DMS53 treated with DMSO at 0.1 percent for 48 hours (cell line): ENCODE measurements around the gene IL16.

Experiments used
- DNase-seq: peaks from one replicate; lab custom pipeline; 2025; ENCODE audit not compliant: unreplicated experiment; lab: John Stamatoyannopoulos, UW

IL16 gene

GRCh38 chr15:81254277-81254915 is 57.7 kb downstream of the IL16 start:
- DNase-seq = no peak

- DNase-seq = no peak
These were observed 58.2 kb downstream of the IL16 start for GRCh38 chr15:81254916-81255290.

DNA sequence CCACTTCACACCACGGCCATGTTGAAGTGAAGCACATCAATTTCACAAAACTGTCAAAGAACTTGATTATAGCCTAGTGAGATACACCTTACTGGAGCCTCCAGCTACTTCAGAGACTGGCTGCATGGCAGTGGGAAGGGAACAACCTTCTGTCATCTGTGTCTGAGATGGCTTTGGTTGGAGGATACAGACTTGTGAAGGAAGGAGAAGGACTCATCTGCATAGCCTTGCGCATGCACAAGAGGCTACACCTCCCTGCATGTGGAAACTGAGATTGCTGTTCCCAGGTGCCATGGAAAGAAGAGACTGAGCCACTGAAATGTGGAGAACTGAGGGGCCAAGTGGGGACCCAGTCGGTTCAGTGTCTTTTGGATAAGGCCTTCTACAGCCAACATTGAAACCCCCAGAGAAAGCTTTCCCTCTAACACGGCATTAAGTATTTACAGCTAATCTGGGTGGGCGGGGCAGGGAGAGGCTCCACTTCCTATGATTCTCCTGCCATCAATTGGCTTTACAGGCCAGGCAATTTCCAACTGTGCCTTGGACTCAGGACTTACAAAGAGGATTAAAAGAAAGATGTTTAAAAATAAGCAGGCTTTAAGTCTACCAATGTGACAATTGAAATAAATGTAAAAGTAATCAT is 58.8 kb downstream of the IL16 start:
- DNase-seq = no peak

DNA sequence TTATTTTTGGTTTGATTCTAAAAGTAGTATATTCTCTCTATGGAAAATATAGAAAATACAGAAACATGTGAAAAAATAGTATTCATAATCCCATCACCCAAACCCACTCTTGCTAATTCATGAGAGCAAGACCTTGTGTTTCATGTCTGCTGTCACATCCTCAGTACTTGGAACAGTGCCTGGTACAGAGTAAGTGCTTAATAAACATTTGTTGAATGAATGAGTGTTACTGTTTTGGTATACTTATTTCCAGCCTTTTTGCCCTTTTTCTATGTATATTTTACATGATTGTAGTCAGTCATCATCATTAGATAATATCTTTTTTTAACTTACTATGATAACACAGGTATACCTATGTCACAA is 59.3 kb downstream of the IL16 start:
- DNase-seq = no peak

GRCh38 chr15:81256916-81257315 is 60.2 kb downstream of the IL16 start:
- DNase-seq = peak; percentile 38

DNA sequence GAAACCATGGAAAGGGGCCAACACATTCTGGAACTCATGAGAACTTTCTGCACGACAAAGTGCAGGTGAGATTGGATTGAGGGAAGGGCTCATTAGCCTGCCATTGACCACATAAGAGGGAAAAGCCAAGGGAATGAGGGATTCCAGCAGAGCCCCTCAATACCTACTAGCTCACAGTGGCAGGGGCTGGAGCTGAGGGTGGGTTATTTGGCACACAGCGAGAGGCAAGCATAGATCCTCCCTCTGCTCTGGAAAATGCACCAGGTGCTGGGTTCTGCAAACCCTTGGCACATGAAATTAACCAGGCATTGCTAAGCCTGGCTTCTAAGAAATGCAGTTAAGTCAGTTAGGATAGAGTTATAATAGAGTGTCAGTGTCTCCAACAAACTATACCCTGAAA is 60.8 kb downstream of the IL16 start:
- no peak for DNase-seq

DNA sequence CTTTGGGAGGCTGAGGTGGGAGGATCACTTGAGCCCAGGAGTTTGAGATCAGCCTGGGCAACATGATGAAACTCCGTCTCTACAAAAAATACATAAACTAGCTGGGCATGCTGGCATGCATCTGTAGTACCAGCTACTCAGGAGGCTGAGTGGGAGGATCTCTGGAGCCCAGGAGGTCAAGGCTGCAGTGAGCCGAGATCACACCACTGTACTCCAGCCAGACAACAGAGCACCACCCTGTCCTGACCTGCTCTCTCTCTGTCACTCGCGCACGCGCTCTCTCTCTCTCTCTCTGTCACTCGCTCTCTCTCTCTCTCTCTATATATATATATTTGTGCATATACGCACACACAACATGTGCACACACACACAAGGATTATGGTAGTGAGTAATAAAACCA is 61.8 kb downstream of the IL16 start:
- no peak for DNase-seq

DNA sequence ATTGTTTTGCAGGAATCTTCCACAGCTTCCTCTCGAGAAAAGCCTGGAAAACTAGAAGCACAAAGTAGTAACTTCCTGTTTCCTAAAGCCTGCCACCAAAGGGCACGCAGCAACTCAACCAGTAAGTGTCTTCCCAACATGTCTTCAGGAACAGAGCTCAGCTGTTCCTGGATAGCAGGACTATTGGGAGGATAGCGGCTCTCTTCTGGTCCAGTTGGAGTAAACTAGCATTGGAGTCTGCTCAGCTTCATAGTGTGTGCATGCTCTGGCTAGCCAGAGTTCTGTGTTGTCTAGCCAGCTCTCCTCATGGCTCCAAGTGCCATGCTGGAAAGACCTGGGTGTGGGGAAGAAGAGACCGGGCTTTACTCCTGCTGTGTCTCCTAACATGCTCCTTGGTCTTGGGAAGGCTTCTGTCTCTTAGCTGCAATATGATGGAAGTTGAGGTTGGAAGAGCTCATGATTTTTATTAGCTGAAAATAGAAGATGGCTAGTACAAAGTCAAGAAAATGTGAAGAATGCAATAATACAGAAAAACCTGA is 63.1 kb downstream of the IL16 start:
- DNase-seq = no peak

DNA sequence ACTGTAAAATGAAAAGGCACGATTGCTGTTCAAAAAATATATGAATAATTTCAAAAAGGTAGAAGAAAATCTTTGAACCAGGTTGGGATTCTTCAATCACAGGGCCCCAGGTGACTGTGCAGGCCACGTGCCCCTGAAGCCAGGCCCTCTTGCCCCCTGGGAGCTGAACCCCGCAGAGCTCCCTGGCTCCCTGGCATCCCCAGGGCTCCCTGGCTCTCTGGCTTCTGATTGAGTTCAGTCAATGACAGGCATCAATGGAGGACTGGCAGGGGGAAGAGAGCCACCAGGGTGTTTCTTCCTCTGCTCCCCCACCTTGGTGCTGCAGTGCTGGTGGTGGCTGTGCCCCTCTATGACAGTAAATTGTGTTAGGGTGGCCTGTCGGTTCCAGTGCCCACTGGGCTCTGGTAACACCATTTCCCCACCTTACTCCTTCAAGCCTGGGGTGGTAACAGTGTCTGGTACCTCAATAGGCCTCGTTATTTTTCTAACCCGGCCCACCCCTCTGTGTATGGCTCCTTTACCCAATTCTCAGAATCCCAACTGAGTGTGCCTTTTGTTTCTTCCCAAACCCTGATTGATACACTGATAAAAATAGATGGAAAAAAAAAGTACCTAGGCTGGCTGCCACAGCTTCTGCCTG is 64.6 kb downstream of the IL16 start:
- no peak for DNase-seq

DNA sequence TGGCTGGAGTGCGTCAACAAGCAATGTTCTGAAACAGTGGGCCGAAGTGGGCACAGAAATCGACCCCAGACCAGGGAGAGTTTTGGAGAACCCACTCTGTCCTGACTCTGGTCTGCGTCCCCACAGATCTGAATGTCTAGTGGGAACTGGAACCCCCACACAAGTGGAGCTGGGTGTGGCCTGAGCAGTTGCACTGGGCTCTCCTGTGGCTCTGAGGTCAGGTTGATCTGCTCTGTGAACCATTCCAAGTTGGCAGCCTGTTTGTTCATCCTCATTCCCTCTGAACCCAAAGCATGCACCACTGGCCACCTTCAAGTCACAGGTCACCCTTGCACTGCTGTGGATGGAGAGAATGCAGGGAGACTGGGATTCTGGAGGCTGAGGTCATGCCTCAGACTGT is 66.8 kb downstream of the IL16 start:
- no peak for DNase-seq

DNA sequence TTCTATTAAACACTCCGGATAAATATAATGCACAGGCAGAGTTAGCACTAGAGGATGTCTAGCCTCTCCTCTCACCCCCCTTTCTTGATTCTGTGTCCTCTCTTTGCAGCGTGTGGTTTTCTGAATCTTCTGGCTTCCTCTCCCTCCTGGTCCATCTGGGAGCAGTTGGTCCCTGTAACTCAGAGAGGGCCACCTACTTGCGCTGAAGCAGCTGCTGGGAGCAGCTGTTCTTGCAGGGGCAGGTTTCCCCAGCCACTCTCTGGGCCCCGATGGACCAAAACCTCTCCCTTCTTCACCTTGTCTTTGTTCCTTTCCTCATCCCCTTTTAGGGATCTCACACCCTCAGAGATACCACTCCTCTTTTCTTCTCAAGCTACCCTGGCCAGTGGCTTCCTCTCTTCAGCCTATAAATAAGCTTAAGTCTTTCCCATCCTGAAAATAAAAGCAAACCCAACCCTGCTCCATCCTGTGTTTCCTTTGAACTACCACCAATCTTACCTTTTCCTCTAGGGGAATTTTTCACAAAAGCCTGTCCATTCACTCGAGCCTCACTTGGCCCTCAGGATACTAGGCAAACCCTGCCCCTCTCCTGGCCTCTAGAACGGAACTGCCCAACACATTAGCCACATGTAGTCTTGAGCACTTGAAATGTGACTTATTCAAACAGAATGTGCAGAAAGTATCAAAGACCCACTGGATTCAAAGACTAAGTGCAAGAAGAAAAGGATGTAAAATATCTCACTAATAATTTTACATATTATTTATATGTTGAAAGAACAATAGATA is 67.6 kb downstream of the IL16 start:
- no peak for DNase-seq

GRCh38 chr15:81265256-81265943 is 68.7 kb downstream of the IL16 start:
- DNase-seq = peak; percentile 24

- DNase-seq = peak; percentile 77
These were observed 69.5 kb downstream of the IL16 start for GRCh38 chr15:81265944-81266775.

- DNase-seq = no peak
These were observed 71.7 kb downstream of the IL16 start for GRCh38 chr15:81268340-81268739.

DNA sequence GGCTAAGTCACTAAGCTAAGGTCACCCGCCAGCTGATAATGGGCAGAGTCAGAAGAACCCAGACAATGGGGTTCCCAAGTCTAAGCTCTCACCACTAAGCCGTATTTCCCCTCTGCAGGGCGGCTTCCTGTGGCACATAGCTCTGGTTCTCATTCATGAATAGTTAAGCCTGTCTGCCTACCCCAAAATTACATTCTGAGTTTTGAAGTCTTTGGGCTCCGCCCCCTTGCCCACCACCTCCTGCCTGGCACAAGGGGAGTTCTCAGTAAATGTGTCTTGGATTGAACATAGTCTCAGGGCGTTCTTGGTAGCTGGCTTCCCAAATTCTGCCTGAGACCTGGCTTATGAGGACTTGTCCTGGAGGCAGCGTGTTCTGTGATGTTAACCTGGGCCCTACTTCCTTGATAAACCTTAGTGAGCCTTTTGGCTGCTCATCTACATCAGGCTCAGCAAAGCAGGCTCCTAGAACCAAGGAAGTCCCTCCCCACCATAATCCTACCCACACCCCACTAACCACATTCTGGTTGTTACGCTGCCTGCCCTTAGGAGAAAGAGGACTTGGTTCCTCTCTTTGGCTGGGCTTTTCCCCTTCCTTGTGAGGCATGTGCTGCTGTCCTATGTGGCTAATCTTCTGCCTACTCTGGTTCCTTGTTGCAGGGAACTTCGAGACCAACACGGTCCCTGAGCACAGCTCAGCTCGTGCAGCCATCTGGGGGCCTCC is 72.4 kb downstream of the IL16 start:
- no peak for DNase-seq

- DNase-seq = no peak
These were observed 73.5 kb downstream of the IL16 start for GRCh38 chr15:81270188-81270587.

- DNase-seq = no peak
These were observed 74.3 kb downstream of the IL16 start for GRCh38 chr15:81270781-81271491.

GRCh38 chr15:81271761-81272644 is 75.3 kb downstream of the IL16 start:
- DNase-seq = no peak
